Measurements from ENCODE around the gene A2ML1.
"Not testable (repeated sequence)": the region's sequence is repeated elsewhere in the genome, so short reads cannot be mapped to it uniquely, and the experiment has no call there.

The A2ML1 gene

GRCh38 chr12:8785499-8785898 is 36.9 kb upstream of the A2ML1 start:
- no peak overlapping the region for H3K27ac ChIP-seq
- no peak for TF ChIP-seq CTCF (conservative IDR thresholded peaks at IDR 0.05)
- TF ChIP-seq ZFX (IDR thresholded peaks at IDR 0.05) = no peak

GRCh38 chr12:8787206-8787605 is 35.2 kb upstream of the A2ML1 start:
- not testable (repeated sequence) for H3K27ac ChIP-seq

GRCh38 chr12:8788706-8789105 is 33.7 kb upstream of the A2ML1 start:
- not testable (repeated sequence) for H3K27ac ChIP-seq

DNA sequence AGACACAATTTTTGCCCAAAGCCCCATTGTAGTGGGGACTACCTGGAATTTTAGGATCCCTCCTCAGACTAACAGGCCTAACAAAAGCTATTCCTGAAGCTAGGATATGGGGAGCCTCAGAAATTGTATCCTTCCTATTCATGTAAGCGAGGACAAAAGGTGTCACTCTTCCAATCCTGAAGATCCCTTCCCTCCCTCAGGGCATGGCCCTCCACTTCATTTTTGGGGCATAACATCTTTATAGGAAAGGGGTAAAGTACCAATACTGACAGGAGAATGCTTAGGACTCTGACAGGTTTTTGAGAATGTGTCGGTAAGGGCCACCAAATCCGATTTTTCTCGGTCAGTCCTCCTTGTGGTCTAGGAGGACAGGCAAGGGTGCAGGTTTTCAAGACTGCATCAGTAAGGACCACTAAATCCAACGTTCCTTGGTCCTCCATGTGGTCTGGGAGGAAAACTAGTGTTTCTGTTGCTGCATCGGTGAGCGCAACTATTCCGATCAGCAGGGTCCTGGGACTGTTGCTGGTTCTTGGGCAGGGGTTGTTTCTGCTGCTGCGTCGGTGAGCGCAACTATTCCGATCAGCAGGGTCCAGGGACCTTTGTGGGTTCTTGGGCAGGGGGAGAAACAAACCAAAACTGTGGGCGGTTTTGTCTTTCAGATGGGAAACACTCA is 32.9 kb upstream of the A2ML1 start:
- not testable (repeated sequence) for H3K27ac ChIP-seq

DNA sequence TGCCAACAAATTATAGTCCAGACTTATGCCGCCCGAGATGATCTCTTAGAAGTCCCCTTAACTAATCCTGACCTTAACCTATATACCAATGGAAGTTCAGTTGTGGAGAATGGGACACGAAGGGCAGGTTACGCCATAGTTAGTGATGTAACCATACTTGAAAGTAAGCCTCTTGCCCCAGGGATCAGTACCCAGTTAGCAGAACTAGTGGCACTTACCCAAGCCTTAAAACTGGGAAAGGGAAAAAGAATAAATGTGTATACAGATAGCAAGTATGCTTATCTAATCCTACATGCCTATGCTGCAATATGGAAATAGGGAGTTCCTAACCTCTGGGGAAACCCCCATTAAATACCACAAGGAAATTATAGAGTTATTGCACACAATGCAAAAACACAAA is 29.2 kb upstream of the A2ML1 start:
- H3K27ac ChIP-seq = not testable (repeated sequence)

GRCh38 chr12:8794611-8795010 is 27.8 kb upstream of the A2ML1 start:
- not testable (repeated sequence) for H3K27ac ChIP-seq

DNA sequence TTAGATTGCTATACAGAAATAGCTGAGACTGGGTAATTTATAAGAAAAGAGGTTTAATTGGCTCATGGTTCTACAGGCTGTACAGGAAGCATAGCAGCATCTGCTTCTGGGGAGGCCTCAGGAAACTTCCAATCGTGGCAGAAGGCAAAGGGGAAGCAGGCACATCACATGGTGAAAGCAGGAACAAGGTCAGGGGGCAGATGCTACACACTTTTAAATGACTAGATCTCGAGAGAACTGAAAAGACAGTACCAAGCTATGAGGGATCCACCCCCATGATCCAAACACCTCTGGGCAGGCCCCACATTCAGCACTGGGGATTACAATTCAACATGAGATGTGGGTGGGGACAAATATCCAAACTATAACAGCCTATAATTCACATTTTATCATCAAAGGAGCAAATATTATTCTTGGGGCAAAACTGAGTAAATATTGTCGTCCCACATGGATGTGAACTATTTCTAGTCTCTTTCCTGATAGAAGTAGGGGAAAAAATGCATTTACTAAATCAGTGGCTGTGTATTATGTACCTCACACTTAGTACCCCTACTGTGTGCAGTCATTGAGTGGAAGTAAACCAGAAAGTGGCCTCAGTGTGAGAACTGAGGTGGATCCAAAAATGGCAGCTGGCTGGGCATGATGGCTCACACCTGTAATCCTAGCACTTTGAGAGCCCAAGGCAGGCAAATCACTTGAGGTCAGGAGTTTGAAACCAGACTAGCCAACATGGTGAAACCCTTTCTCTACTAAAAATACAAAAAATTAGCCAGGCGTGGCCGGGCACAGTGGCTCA is 25.4 kb upstream of the A2ML1 start:
- TF ChIP-seq ZFX (IDR thresholded peaks at IDR 0.05) (no peak), CTCF (conservative IDR thresholded peaks at IDR 0.05) (no peak)
- no peak overlapping the region for H3K27ac ChIP-seq

- not testable (repeated sequence) for H3K27ac ChIP-seq
Measured at GRCh38 chr12:8801213-8801612, 21.2 kb upstream of the A2ML1 start.

- H3K27ac ChIP-seq = not testable (repeated sequence)
Measured at GRCh38 chr12:8804833-8805232, 17.6 kb upstream of the A2ML1 start.

DNA sequence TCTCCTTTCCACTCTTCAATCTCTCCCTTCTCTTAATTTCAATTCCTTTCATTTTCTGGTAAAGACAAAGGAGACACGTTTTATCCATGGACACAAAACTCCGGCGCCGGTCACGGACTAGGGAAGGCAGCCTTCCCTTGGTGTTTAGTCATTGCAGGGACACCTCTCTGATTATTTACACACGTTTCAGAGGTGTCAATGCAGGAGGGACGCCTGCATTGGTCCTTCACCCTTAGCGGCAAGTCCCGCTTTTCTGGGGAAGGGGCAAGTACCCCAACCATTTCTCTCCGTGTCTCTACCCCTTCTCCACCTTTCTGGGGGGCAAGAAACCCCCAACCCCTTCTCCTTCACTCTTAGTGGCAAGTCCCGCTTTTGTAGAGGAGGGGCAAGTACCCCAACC is 16.9 kb upstream of the A2ML1 start:
- H3K27ac ChIP-seq = not testable (repeated sequence)

GRCh38 chr12:8807084-8807483 is 15.3 kb upstream of the A2ML1 start:
- not testable (repeated sequence) for H3K27ac ChIP-seq

DNA sequence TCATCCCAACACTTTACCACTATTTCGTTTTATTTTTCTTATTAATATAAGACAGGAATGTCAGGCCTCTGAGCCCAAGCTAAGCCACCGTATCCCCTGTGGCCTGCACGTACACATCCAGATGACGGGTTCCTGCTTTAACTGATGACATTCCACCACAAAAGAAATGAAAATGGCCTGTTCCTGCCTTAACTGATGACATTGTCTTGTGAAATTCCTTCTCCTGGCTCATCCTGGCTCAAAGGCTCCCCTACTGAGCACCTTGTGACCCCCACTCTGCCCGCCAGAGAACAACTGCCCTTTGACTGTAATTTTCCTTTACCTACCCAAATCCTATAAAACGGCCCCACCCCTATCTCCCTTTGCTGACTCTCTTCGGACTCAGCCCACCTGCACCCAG is 12.3 kb upstream of the A2ML1 start:
- not testable (repeated sequence) for H3K27ac ChIP-seq

- TF ChIP-seq ZFX (IDR thresholded peaks at IDR 0.05) (no peak), CTCF (conservative IDR thresholded peaks at IDR 0.05) (no peak)
Measured at GRCh38 chr12:8813572-8814357, 8.7 kb upstream of the A2ML1 start.

More at GRCh38 chr12:8813572-8814357, 8.7 kb upstream of the A2ML1 start:
- H3K27ac ChIP-seq = no peak overlapping the region

All from C4-2B (cell line).